Right lobe of liver (tissue), 6 donors: ENCODE data around the gene TBX1. TPM values are rescaled to one million over a fixed set of nuclear protein-coding genes. Genes with fewer than 3 reads are reported as not detected.

ENCODE experiments used
- ATAC-seq, 4 donors: fragments of 200-7000 bp; cut with Tn5 transposase; one replicate each; pipeline ENCODE4 v1.9.1; 2020; ENCODE audit warnings: mild to moderate bottlenecking in 4 of 4, moderate library complexity in 4 of 4
- DNase-seq, 3 donors: peaks; one replicate each; pipeline ENCODE4 v3.0.0-alpha.2; 2020
- H3K27ac ChIP-seq, 3 donors: fragments of 200-600 bp; one replicate each; pipeline ENCODE4 v1.8.0; 2022
- H3K27me3 ChIP-seq, 2 donors: fragments of 200-600 bp; one replicate each; pipeline ENCODE4 v1.8.0; 2022
- H3K36me3 ChIP-seq, 4 donors: fragments of 200-600 bp; sonication (generic) in 1 of 4; one replicate each; pipeline versions ENCODE4 v1.5.1 to v1.8.0; 2017 to 2022; ENCODE audit warnings: control low read depth in 1 of 4
- H3K4me1 ChIP-seq, 4 donors: fragments of 200-600 bp; sonication (generic) in 1 of 4; one replicate each; pipeline versions ENCODE4 v1.5.1 to v1.8.0; 2017 to 2022; ENCODE audit warnings: control low read depth in 1 of 4
- H3K4me3 ChIP-seq, 3 donors: fragments of 200-600 bp; one replicate each; pipeline ENCODE4 v1.8.0; 2022
- H3K9me3 ChIP-seq, 4 donors: fragments of 200-600 bp; sonication (generic) in 1 of 4; one replicate each; pipeline versions ENCODE4 v1.5.1 to v1.8.0; 2017 to 2022; ENCODE audit warnings: control low read depth in 1 of 4
- CTCF ChIP-seq, 4 donors: fragments of 200-600 bp in 3 of 4; fragments of 450-650 bp in 1 of 4; IDR thresholded peaks; one replicate each; pipeline versions ENCODE4 v1.5.1 to v1.8.0; 2016 to 2022; ENCODE audit warnings: antibody characterized with exemption in 4 of 4, mild to moderate bottlenecking in 2 of 4
- POLR2A ChIP-seq: fragments of 450-650 bp; IDR thresholded peaks from one replicate; pipeline ENCODE4 v1.6.1; 2017; ENCODE audit warnings: antibody characterized with exemption, mild to moderate bottlenecking
- WGBS: methylation state at CpG from one replicate; pipeline ENCODE4 v1.1.6; 2018; ENCODE audit warnings: low coverage, low lambda C conversion rate; ENCODE audit not compliant: insufficient coverage; ENCODE audit errors: missing lambda C conversion rate; 5-methylcytosine and 5-hydroxymethylcytosine counted together
- intact Hi-C, 2 donors: fragments of 100-400 bp; cut with DNase I; formaldehyde crosslinking; loops; one replicate each; pipeline versions ENCODE4 v1.11.2 to v1.14.1; 2022
- total RNA-seq, 6 experiments: library from RNA; depleted of rRNA in 2 of 6; stranded (reverse); fragments of >200 nt in 2 of 6; fragmentation: NEBNext Ultra II Directional in 3 of 6; extraction: Animal tissue kit (Norgen Biotek cat#: 25700) in 3 of 6; gene quantifications; one replicate each; pipeline versions ENCODE4 v1.1.0 to v1.2.4, GENCODE V29; 2016 to 2023
- donor health status: DM: no; HTN: yes; CAD: no.
- donor health status: DM: no; HTN: no; CAD: no.
- donor health status: DM: no; HTN: no; CAD: no.
- donor health status: DM: no; HTN: yes; CAD: no.
- donor health status: DM: no; HTN: yes; CAD: no.

TBX1 gene
- total RNA-seq, 6 experiments from 2014 or later = 0.24 to 0.37 (median 0.30) TPM; not detected in 2

GRCh38 chr22:19747551-19747950, 13.0 kb upstream of the TBX1 start:
- Histone ChIP-seq H3K4me3 (no peak overlapping the region), H3K9me3 (no peaks in the 10 kb centered on the region), H3K27ac (no peak overlapping the region), H3K27me3 (no peaks in the 10 kb centered on the region), H3K36me3 (no peaks in the 10 kb centered on the region), H3K4me1 (no peaks in the 10 kb centered on the region)
- DNase-seq = no peak
- no peak for ATAC-seq
- intact Hi-C loops = no loop called here
- TF ChIP-seq CTCF (IDR thresholded peaks at IDR 0.05) = no peak
- no CpG with 5 or more reads among the region's 12 CpGs for WGBS

- H3K27me3 ChIP-seq = no peaks in the 10 kb centered on the region
- H3K4me1 ChIP-seq = no peaks in the 10 kb centered on the region
- intact Hi-C loops = no loop called here
- H3K36me3 ChIP-seq = no peaks in the 10 kb centered on the region
- DNase-seq (no peak), ATAC-seq (no peak)
- H3K9me3 ChIP-seq = no peaks in the 10 kb centered on the region
- WGBS = 70% methylated on average over 3 of the region's 4 CpGs
- no peak overlapping the region for H3K27ac ChIP-seq
- H3K4me3 ChIP-seq = no peak overlapping the region
- TF ChIP-seq CTCF (IDR thresholded peaks at IDR 0.05) (no peak), POLR2A (no peak)
Observed at GRCh38 chr22:19748139-19748538, 12.4 kb upstream of the TBX1 start.

GRCh38 chr22:19748991-19749664, 11.4 kb upstream of the TBX1 start:
- DNase-seq = no peak
- H3K4me3 ChIP-seq = no peak overlapping the region
- 41% methylated on average over 6 of the region's 15 CpGs for WGBS
- no peaks in the 10 kb centered on the region for H3K4me1 ChIP-seq
- no peak for ATAC-seq
- H3K36me3 ChIP-seq = no peaks in the 10 kb centered on the region
- H3K27me3 ChIP-seq = no peaks in the 10 kb centered on the region
- no peak overlapping the region for H3K27ac ChIP-seq
- H3K9me3 ChIP-seq = no peaks in the 10 kb centered on the region
- intact Hi-C loops = no loop called here
- no peak for TF ChIP-seq POLR2A
- no peak for TF ChIP-seq CTCF (IDR thresholded peaks at IDR 0.05)

GRCh38 chr22:19749876-19750275, 10.7 kb upstream of the TBX1 start:
- Histone ChIP-seq H3K27ac (no peak overlapping the region), H3K9me3 (no peaks in the 10 kb centered on the region), H3K36me3 (no peaks in the 10 kb centered on the region), H3K4me3 (no peak overlapping the region), H3K4me1 (no peaks in the 10 kb centered on the region), H3K27me3 (no peaks in the 10 kb centered on the region)
- WGBS = 50% methylated on average over 1 of the region's 12 CpGs
- DNase-seq (no peak), ATAC-seq (no peak)
- intact Hi-C loops = loop anchor here (5.0 to 10.0 kb wide), 3 partner anchors 95 to 147 kb away; no protein-coding TSS in a partner anchor
- no peak for TF ChIP-seq CTCF (IDR thresholded peaks at IDR 0.05)
- no peak for TF ChIP-seq POLR2A
